Stimulated activated CD4-positive, alpha-beta T cell treated with anti-CD3 and anti-CD28 coated beads, Interleukin-1b, Interleukin-23, amount 100 ng/mL, for 1 hour (primary cell): ENCODE results near the gene GHR.

ENCODE experiments used
- DNase-seq, 2 donors: peaks; one replicate each; pipeline ENCODE4 v3.0.0-alpha.2; 2020; ENCODE audit warnings: low read depth in 2 of 2

GHR gene

GRCh38 chr5:42604171-42604711 is 181.0 kb downstream of the GHR start:
- no peak for DNase-seq

GRCh38 chr5:42605490-42605889 is 182.3 kb downstream of the GHR start:
- DNase-seq: no peak

- DNase-seq: no peak
These were observed 183.2 kb downstream of the GHR start for GRCh38 chr5:42606464-42606869.

- DNase-seq: no peak
These were observed 188.2 kb downstream of the GHR start for GRCh38 chr5:42611437-42611836.

- no peak for DNase-seq
These were observed 189.6 kb downstream of the GHR start for GRCh38 chr5:42612750-42613366.

- DNase-seq: no peak
These were observed 191.3 kb downstream of the GHR start for GRCh38 chr5:42614509-42614908.

GRCh38 chr5:42620579-42621216 is 197.5 kb downstream of the GHR start:
- DNase-seq: no peak

- DNase-seq: no peak
These were observed 198.0 kb downstream of the GHR start for GRCh38 chr5:42621242-42621641.

- no peak for DNase-seq
These were observed 198.4 kb downstream of the GHR start for GRCh38 chr5:42621662-42622061.

GRCh38 chr5:42624912-42625311 is 201.7 kb downstream of the GHR start:
- no peak for DNase-seq

- no peak for DNase-seq
These were observed 203.2 kb downstream of the GHR start for GRCh38 chr5:42626462-42626861.

GRCh38 chr5:42628821-42629220 is 205.6 kb downstream of the GHR start:
- no peak for DNase-seq

- DNase-seq: no peak
These were observed 206.0 kb downstream of the GHR start for GRCh38 chr5:42629284-42629683.

GRCh38 chr5:42631241-42631640 is 208.0 kb downstream of the GHR start:
- DNase-seq: no peak

GRCh38 chr5:42632354-42632900 is 209.2 kb downstream of the GHR start:
- DNase-seq: no peak

GRCh38 chr5:42634575-42634974 is 211.3 kb downstream of the GHR start:
- DNase-seq: no peak

- no peak for DNase-seq
These were observed 213.2 kb downstream of the GHR start for GRCh38 chr5:42636425-42636824.

- DNase-seq: no peak
These were observed 213.7 kb downstream of the GHR start for GRCh38 chr5:42636946-42637345.

- DNase-seq: no peak
These were observed 215.7 kb downstream of the GHR start for GRCh38 chr5:42638972-42639371.

- no peak for DNase-seq
These were observed 217.6 kb downstream of the GHR start for GRCh38 chr5:42640835-42641234.

- no peak for DNase-seq
These were observed 218.2 kb downstream of the GHR start for GRCh38 chr5:42641336-42642005.

GRCh38 chr5:42642006-42642405 is 218.8 kb downstream of the GHR start:
- DNase-seq: no peak

GRCh38 chr5:42643360-42643759 is 220.1 kb downstream of the GHR start:
- DNase-seq: no peak
